Liver (tissue), 3 donors: ENCODE measurements around the gene SH3PXD2B.

Experiments used
- JUND ChIP-seq, 2 donors: IDR thresholded peaks; 2 replicates each; pipeline ENCODE4 v1.6.1; 2016; ENCODE audit warnings: antibody characterized with exemption in 2 of 2
- RXRA ChIP-seq, 2 donors: IDR thresholded peaks; 2 replicates each; pipeline ENCODE4 v1.6.1; 2017 to 2018; ENCODE audit warnings: antibody characterized with exemption in 2 of 2, mild to moderate bottlenecking in 1 of 2
- SP1 ChIP-seq: IDR thresholded peaks from 2 replicates; pipeline ENCODE4 v1.6.1; 2018; ENCODE audit warnings: antibody characterized with exemption, mild to moderate bottlenecking
- YY1 ChIP-seq: IDR thresholded peaks from 2 replicates; pipeline ENCODE4 v1.6.1; 2016; ENCODE audit warnings: antibody characterized with exemption, mild to moderate bottlenecking
- TF ChIP-seq, protein P1 (sequence below): fragments of 150-350 bp; IDR thresholded peaks from 2 replicates; pipeline ENCODE4 v1.5.1; 2017; ENCODE audit warnings: improper control_type of control experiment, low read depth, low read length; ENCODE audit not compliant: missing input control
- donor health status: healthy.
- donor health status: healthy.

DNA sequence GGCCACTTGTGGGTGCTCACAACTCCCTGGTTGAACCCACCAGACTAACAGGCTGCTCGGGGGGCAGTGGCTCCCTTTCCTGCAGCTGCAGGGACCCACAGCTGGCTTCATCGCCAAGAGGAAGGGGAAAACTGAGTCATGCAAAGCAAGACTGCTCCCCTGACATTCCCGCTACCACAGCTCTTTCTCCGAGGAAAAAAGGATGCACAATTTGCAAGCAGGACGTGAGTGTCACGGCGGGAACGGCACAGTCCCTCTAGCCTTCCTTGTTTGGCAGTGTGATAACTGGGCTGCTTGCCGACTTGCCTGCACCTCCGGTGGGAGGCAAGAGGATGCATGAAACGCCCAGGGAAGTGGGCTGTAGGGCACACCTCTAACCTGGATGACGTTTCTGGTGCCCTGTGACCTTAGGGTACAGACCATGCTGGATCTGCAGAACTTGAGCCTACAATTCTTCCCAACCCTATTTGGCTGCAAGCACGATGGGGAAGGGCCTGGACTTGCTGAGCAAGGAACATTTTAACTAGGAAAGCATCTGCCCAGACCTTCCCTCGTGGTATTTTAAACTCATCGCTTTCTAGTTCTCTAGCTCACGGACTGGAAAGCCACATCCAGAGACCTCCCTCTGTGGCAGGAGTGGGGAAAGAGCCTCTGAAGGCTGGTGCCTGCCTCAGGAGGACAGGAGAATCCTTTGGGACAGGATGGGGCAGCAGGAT, 7.8 kb downstream of the SH3PXD2B start:
- TF ChIP-seq, protein P1, sequence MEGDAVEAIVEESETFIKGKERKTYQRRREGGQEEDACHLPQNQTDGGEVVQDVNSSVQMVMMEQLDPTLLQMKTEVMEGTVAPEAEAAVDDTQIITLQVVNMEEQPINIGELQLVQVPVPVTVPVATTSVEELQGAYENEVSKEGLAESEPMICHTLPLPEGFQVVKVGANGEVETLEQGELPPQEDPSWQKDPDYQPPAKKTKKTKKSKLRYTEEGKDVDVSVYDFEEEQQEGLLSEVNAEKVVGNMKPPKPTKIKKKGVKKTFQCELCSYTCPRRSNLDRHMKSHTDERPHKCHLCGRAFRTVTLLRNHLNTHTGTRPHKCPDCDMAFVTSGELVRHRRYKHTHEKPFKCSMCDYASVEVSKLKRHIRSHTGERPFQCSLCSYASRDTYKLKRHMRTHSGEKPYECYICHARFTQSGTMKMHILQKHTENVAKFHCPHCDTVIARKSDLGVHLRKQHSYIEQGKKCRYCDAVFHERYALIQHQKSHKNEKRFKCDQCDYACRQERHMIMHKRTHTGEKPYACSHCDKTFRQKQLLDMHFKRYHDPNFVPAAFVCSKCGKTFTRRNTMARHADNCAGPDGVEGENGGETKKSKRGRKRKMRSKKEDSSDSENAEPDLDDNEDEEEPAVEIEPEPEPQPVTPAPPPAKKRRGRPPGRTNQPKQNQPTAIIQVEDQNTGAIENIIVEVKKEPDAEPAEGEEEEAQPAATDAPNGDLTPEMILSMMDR, result no peak
- TF ChIP-seq JUND (IDR thresholded peaks at IDR 0.05) (no peak), RXRA (IDR thresholded peaks at IDR 0.05) (no peak), SP1 (no peak), YY1 (no peak)
